IPS-18c (cell line): Measurements from ENCODE around the gene PPP6R2.

Experiments used
- H3K4me3 ChIP-seq: 2 replicates; pipeline ENCODE4 v1.7.0; 2013; ENCODE audit warnings: low read depth, mild to moderate bottlenecking, low read length, moderate library complexity; ENCODE audit not compliant: insufficient read depth
- H3K9me3 ChIP-seq: one replicate; pipeline ENCODE4 v1.6.1; 2013; ENCODE audit warnings: mild to moderate bottlenecking, low read length, moderate library complexity; ENCODE audit not compliant: control insufficient read depth, insufficient read depth

The PPP6R2 gene

DNA sequence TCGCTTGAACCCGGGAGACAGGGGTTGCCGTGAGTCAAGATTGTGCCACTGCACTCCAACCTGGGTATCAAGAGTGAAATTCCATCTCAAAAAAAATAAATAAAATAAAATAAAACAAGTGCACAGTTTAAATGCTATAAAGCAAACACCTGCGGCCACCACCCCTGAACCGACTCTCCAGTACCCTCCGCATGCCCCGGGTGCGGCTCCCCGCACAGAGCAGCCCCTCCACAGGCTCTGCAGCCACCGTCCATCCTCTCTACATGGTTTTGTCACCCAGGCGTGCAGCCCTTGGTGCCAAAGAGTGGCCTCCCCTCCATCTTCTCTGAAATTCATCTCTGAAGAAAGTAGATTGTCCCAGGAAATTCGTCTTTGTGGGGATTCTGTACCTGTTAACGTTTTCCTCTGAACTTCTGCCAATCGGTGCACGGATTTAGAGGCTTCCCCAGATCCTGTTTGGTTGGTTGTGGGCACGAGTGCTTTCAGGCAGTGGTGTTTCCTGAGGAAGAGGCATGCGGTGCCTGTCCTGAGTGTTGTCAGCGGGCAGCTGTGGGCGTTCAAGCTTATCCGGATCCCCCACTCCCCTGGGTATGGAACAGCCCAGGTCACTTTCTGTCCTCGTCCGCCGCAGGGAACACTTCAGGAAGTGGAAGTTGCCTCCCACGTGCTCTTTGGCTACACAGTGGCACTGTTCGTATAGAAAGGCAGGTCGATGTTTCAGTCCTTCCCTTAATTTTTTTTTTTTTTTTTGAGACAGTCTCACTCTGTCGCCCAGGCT lies 147.6 kb downstream of the PPP6R2 start:
- H3K4me3 ChIP-seq = no peak overlapping the region
- H3K9me3 ChIP-seq = no peaks in the 10 kb centered on the region
